ENCODE measurements around the gene RUNX1.

DNA sequence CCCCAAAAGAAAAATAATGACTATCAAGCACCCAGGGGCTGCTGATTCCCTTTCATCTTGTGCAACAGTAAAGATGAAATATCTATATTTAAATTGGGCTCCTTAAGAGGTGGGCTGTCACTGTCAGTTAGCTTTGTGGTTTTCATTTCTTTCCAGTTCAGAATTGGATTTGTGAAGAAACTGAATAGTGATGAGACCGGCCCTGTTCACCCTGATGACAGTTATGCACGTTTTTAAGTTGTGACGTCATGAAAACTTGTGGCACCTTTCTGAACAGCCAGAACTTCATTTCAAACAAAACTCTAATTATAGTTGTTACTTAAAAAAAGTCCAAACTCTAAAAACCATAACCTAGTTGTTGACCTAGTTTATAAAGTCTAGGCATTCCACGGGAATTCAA is 125.9 kb downstream of the RUNX1 start:
- TF ChIP-seq CTCF (IDR thresholded peaks at IDR 0.05) (no peak), ZFX (IDR thresholded peaks at IDR 0.05; ENCODE audit: borderline replicate concordance) (no peak)

Data from 22Rv1 (cell line).